ENCODE measurements around the gene IL12RB1. TPM values are rescaled to one million over a fixed set of nuclear protein-coding genes. Genes with fewer than 3 reads are reported as not detected.

The IL12RB1 gene
- total and polyA plus RNA-seq, 4 donors, result 1.3 to 7.8 (median 4.8) TPM

DNA sequence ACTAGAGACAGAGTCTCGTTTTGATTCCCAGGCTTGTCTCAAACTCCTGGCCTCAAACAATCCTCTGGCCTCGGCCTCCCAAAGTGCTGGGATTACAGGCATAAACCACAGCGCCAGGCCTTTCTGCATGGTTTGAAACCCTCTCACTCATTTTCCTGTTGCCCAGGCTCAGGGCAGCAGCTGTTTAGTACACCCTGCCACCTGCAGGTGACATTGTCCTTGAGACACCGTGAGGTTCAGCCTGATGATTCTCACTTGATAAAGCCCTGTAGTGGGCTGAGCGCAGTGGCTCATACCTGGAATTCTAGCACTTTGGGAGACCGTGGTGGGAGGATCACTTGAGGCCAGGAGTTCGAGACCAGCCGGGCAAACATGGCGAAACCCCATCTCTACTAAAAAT is 12.5 kb downstream of the IL12RB1 start:
- no peak overlapping the region for H3K4me3 ChIP-seq
- no peak for TF ChIP-seq CTCF (IDR thresholded peaks at IDR 0.05; ENCODE audit: control extremely low read depth, extremely low read depth)
- no peak overlapping the region for H3K27ac ChIP-seq (ENCODE audit: low read depth in 1 of 2, low read length in 1 of 2)
- no peak for ATAC-seq (ENCODE audit: insufficient read depth, low FRiP score)
- peaks cover 0 to 4% (median 0%) of the 10 kb centered on the region in 3 donors for H3K27me3 ChIP-seq (ENCODE audit: control insufficient read depth in 3 of 3, insufficient read depth in 3 of 3, low read length in 2 of 3)
- H3K9me3 ChIP-seq (ENCODE audit: control insufficient read depth in 4 of 4, insufficient read depth in 3 of 4, low read length in 3 of 4), result no peaks in the 10 kb centered on the region
- H3K4me1 ChIP-seq (ENCODE audit: control insufficient read depth in 5 of 5, insufficient read depth in 5 of 5, low read length in 5 of 5), result no peaks in the 10 kb centered on the region
- no peaks in the 10 kb centered on the region for H3K36me3 ChIP-seq (ENCODE audit: control insufficient read depth in 4 of 4, insufficient read depth in 4 of 4, low read length in 4 of 4)
- DNase-seq, result no peak
- WGBS, 2 donors, result 85 to 86% methylated on average over 9 of the region's 9 CpGs
- no peak overlapping the region for H3K9ac ChIP-seq (ENCODE audit: insufficient read depth in 1 of 2, low read length in 2 of 2)

GRCh38 chr19:18073197-18073596 is 13.5 kb downstream of the IL12RB1 start:
- H3K4me3 ChIP-seq, result no peak overlapping the region
- H3K9me3 ChIP-seq (ENCODE audit: control insufficient read depth in 4 of 4, insufficient read depth in 3 of 4, low read length in 3 of 4), result no peaks in the 10 kb centered on the region
- ATAC-seq (ENCODE audit: insufficient read depth, low FRiP score), result no peak
- WGBS, 2 donors, result 74 to 75% methylated on average over 4 of the region's 4 CpGs
- no peaks in the 10 kb centered on the region for H3K4me1 ChIP-seq (ENCODE audit: control insufficient read depth in 5 of 5, insufficient read depth in 5 of 5, low read length in 5 of 5)
- no peak for TF ChIP-seq CTCF (IDR thresholded peaks at IDR 0.05; ENCODE audit: control extremely low read depth, extremely low read depth)
- H3K36me3 ChIP-seq (ENCODE audit: control insufficient read depth in 4 of 4, insufficient read depth in 4 of 4, low read length in 4 of 4), result no peaks in the 10 kb centered on the region
- H3K27ac ChIP-seq (ENCODE audit: low read depth in 1 of 2, low read length in 1 of 2), result no peak overlapping the region
- no peak overlapping the region for H3K9ac ChIP-seq (ENCODE audit: insufficient read depth in 1 of 2, low read length in 2 of 2)
- peaks cover 0 to 4% (median 0%) of the 10 kb centered on the region in 3 donors for H3K27me3 ChIP-seq (ENCODE audit: control insufficient read depth in 3 of 3, insufficient read depth in 3 of 3, low read length in 2 of 3)
- no peak for DNase-seq

DNA sequence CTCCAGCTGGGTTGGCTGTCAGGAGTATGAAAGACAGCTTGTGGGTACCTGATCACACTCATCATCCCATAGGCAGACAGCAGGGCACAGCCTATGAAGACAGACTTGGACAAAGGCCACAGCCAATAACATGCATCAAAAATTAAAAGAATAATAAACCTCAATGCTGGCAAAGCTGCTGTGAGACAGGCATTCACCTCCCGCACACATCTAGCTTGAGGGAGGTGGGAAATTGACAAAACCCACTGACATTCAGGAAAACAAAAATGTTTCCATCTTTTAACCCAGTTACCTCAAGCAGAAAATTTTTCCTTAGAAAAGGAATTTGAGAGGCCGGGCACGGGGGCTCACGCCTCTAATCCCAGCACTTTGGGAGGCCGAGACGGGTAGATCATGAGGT is 14.4 kb downstream of the IL12RB1 start:
- DNase-seq, result no peak
- ATAC-seq (ENCODE audit: insufficient read depth, low FRiP score), result no peak
- Histone ChIP-seq H3K4me3 (no peak overlapping the region), H3K9ac (ENCODE audit: insufficient read depth in 1 of 2, low read length in 2 of 2) (no peak overlapping the region), H3K27me3 (ENCODE audit: control insufficient read depth in 3 of 3, insufficient read depth in 3 of 3, low read length in 2 of 3) (peaks cover 0 to 4% (median 0%) of the 10 kb centered on the region in 3 donors), H3K4me1 (ENCODE audit: control insufficient read depth in 5 of 5, insufficient read depth in 5 of 5, low read length in 5 of 5) (no peaks in the 10 kb centered on the region), H3K27ac (ENCODE audit: low read depth in 1 of 2, low read length in 1 of 2) (no peak overlapping the region), H3K36me3 (ENCODE audit: control insufficient read depth in 4 of 4, insufficient read depth in 4 of 4, low read length in 4 of 4) (no peaks in the 10 kb centered on the region), H3K9me3 (ENCODE audit: control insufficient read depth in 4 of 4, insufficient read depth in 3 of 4, low read length in 3 of 4) (no peaks in the 10 kb centered on the region)
- no peak for TF ChIP-seq CTCF (IDR thresholded peaks at IDR 0.05; ENCODE audit: control extremely low read depth, extremely low read depth)
- 90 to 94% methylated on average over 6 of the region's 6 CpGs for WGBS, 2 donors

DNA sequence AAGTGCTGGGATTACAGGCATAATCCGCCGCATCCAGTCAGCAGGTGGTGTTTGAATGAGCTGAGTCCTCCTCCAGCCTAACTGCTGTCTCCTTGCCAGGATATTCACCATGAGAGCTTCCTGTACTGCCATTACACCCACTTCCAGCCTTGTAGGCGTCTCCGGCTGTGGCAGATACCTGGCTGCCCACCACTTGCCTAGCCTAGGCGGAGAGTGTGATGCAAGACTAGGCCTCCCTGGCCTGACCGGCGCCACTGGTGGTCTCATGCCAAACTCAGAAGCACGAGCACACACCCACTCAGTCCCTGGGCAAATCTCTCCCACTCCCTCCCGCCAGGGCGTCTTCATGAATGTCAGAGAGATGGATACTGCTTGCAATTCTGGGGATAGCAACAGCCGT is 16.6 kb downstream of the IL12RB1 start:
- no peak overlapping the region for H3K27ac ChIP-seq (ENCODE audit: low read depth in 1 of 2, low read length in 1 of 2)
- H3K27me3 ChIP-seq (ENCODE audit: control insufficient read depth in 3 of 3, insufficient read depth in 3 of 3, low read length in 2 of 3), result peaks cover 0 to 4% (median 0%) of the 10 kb centered on the region in 3 donors
- no peaks in the 10 kb centered on the region for H3K36me3 ChIP-seq (ENCODE audit: control insufficient read depth in 4 of 4, insufficient read depth in 4 of 4, low read length in 4 of 4)
- WGBS, 2 donors, result 68 to 76% methylated on average over 11 of the region's 11 CpGs
- DNase-seq (no peak), ATAC-seq (ENCODE audit: insufficient read depth, low FRiP score) (no peak)
- TF ChIP-seq CTCF (IDR thresholded peaks at IDR 0.05; ENCODE audit: control extremely low read depth, extremely low read depth), result no peak
- no peaks in the 10 kb centered on the region for H3K9me3 ChIP-seq (ENCODE audit: control insufficient read depth in 4 of 4, insufficient read depth in 3 of 4, low read length in 3 of 4)
- H3K4me3 ChIP-seq, result no peak overlapping the region
- no peaks in the 10 kb centered on the region for H3K4me1 ChIP-seq (ENCODE audit: control insufficient read depth in 5 of 5, insufficient read depth in 5 of 5, low read length in 5 of 5)
- H3K9ac ChIP-seq (ENCODE audit: insufficient read depth in 1 of 2, low read length in 2 of 2), result no peak overlapping the region

All from lung (tissue), 12 donors.